Natural killer cell treated with Interleukin-12 subunit alpha and Interleukin-12 subunit beta and Interleukin-15 and Interleukin-18, amount 100 ng/mL, for 72 hours (primary cell): Measurements from ENCODE around the gene DNAJC27. TPM values are rescaled to one million over a fixed set of nuclear protein-coding genes. Genes with fewer than 3 reads are reported as not detected.

Experiments used
- ATAC-seq, 2 donors: fragments of 150-1000 bp; cut with Tn5 transposase in 1 of 2; sonication (Bioruptor Pico), chemical (Tn5 transposase) in 1 of 2; 2 replicates each; pipeline ENCODE4 v1.10.0; 2021
- DNase-seq: peaks from one replicate; pipeline ENCODE4 v3.0.0; 2022; ENCODE audit warnings: low spot score
- H3K27ac Mint-ChIP-seq, 2 donors: 1 replicate in 1 of 2; 2 replicates in 1 of 2; pipeline ENCODE4 v1.8.0; 2022; ENCODE audit warnings: mixed read lengths in 2 of 2, mild to moderate bottlenecking in 1 of 2, moderate library complexity in 1 of 2
- H3K27me3 Mint-ChIP-seq, 2 donors: 1 replicate in 1 of 2; 2 replicates in 1 of 2; pipeline ENCODE4 v1.8.0; 2022; ENCODE audit warnings: mixed read lengths in 2 of 2
- H3K36me3 Mint-ChIP-seq: one replicate; pipeline ENCODE4 v1.8.0; 2022; ENCODE audit warnings: mixed read lengths
- H3K4me1 Mint-ChIP-seq, 2 donors: 1 replicate in 1 of 2; 2 replicates in 1 of 2; pipeline ENCODE4 v1.8.0; 2022; ENCODE audit warnings: low read depth in 2 of 2, mixed read lengths in 2 of 2, mild to moderate bottlenecking in 1 of 2
- H3K4me3 Mint-ChIP-seq: one replicate; pipeline ENCODE4 v1.8.0; 2022; ENCODE audit warnings: mixed read lengths
- H3K9me3 Mint-ChIP-seq: 2 replicates; pipeline ENCODE4 v1.8.0; 2022; ENCODE audit warnings: mixed read lengths
- total RNA-seq, 2 donors: library from RNA; stranded (reverse); gene quantifications; one replicate each; pipeline ENCODE4 v1.2.3, GENCODE V29; 2022

Gene DNAJC27
- total RNA-seq, 2 donors from 2014 or later, result 4.9 to 7.4 TPM

DNA sequence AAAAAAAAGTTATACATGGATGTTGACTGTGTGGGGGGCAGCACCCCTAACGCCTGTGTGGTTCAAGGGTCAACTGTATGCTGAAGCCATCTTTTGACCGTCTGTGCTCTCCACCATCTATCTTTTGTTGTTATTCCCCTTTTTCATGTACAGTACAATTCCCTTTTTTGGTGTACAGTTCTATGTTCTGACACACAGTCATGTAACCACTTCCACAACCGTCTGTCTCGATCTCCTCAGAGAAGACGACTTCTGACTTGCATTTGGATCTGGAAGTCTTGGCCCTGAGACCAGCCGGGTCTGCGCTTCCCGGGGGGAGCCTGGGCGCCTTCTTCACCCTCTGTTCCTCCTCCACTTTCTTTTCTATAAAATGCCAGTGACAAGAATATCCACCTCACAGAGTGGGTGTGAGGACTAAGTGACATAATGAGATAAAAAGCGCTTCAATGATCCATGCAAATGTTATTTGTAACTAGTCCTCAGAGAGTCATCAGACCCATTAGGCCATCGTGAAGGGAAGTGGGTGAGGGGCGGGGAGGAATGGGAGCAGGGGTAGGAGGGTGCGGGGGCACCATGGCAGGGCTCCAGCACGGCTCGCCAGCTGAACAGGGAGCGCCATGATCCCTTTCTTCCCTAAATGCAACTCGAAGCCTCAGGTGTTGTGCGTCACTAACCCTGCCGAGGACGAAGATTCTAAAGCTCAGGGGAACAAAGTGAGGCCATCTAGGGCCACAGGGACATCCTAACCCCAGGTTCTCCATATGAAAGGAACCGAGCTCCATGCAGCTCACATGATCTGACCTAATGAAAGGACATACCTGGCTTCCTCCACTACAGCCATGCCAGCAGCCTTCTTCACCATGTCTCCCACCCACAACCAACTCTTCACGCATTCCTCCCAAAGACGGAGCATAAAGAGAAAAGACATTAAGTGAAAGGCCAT is 68.3 kb downstream of the DNAJC27 start:
- Mint-ChIP-seq H3K9me3 (no peaks in the 10 kb centered on the region), H3K36me3 (no peaks in the 10 kb centered on the region), H3K4me1 (peaks cover 3 to 5% of the 10 kb centered on the region in 2 donors), H3K4me3 (no peak overlapping the region), H3K27me3 (no peaks in the 10 kb centered on the region), H3K27ac (no peak overlapping the region)
- ATAC-seq, result no peak
- DNase-seq, result no peak

DNA sequence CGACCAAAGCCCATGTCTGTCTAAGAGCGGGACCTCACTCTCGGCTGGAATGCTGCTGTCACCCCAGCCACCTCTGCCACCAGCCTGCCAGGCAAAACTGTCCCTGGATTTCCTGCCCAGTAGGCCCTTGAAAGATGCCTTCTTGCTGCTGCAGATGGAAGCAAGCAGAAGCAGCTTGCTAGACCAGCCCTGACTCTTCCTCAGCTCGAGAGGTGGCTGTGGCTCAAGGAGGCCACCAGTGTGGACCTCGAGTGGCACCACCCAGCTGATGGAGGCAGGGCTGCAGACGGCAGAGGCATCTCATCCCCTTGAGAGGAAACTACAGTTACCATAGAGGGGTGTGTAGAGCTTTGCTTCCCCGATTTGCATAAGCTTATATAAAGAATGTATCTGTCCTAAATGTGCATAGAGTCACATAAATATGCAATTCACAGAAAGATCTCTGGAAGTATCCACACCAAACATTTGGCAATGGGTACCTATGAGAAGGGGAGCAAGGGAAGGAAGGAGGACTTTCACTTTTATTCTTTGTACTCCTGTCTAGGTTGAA is 72.3 kb downstream of the DNAJC27 start:
- DNase-seq (no peak), ATAC-seq (no peak)
- H3K27me3 Mint-ChIP-seq, result no peaks in the 10 kb centered on the region
- H3K27ac Mint-ChIP-seq, result no peak overlapping the region
- peaks cover 0 to 4% of the 10 kb centered on the region in 2 donors for H3K4me1 Mint-ChIP-seq
- no peak overlapping the region for H3K4me3 Mint-ChIP-seq
- H3K9me3 Mint-ChIP-seq, result peaks cover 9% of the 10 kb centered on the region
- peaks cover 26% of the 10 kb centered on the region for H3K36me3 Mint-ChIP-seq

DNA sequence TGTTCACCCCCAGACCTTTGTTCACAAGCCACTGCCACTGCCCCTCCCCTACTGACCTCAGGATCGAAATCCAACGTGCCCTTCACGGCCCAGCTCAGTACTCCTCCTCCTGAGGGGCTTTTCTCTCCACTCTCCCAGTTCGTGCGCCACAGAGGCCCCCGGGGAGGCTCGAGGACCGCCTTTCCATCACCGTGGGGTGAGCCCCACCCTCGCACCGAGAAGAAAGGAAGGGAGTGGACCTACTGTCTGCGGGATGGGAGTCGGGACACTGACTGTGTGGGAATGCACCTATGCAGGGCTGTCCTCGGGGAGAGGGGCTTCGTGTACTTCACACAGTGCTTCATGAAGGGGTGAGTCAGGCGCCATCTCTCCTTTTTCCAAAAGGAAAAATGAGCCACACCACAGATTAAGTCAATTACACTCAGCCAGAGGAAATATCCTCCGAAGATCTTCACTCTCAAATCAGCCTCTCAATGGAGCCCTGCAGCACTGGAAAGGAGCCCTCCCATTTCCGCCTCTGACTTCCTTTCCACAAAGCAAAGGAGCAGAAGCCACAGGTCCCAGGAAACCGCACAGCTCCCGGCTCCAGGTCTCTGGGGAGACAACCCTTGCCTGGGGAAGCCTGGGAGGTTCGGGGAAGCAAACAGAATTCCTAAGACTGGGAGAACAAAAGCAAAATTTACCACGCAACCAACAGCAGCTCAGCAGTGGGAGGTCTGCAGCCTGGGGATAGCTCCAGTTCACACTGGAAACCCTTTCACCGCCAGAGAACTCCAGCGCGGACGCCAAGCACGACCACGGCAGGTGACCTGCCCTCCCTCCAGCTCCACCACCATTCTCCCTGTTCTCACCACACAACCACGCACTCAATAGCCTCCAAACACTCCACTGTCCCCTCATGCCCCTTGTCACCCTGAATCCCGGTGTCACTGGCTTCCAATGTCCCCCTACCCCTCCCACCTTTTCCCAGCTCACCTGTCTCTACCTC is 73.3 kb downstream of the DNAJC27 start:
- Mint-ChIP-seq H3K9me3 (peaks cover 12% of the 10 kb centered on the region), H3K27me3 (no peaks in the 10 kb centered on the region), H3K36me3 (peaks cover 33% of the 10 kb centered on the region), H3K4me1 (peaks cover 0 to 4% of the 10 kb centered on the region in 2 donors), H3K4me3 (no peak overlapping the region), H3K27ac (no peak overlapping the region)
- DNase-seq (no peak), ATAC-seq (peak in 1 of 2 donors; percentile 20)

DNA sequence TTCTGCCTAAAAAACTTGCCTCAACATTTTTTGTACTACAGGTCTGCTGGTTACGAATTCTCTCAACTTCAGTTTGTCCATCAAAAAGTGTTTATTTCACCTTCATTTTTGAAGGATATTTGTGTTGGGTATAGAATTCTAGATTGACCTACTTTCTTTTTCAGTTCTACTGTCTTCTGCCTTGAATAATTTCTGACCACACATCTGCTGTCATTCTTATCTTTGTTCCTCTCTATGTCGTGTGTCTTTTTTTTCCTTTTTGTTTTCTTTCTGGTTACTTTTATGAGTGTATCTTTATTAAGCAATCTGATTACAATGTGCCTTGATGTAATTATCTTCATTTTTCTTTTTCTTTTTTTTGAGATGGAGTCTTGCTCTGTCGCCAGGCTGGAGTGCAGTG is 77.0 kb downstream of the DNAJC27 start:
- H3K4me1 Mint-ChIP-seq, result peaks cover 0 to 4% of the 10 kb centered on the region in 2 donors
- H3K9me3 Mint-ChIP-seq, result peaks cover 12% of the 10 kb centered on the region
- H3K27me3 Mint-ChIP-seq, result no peaks in the 10 kb centered on the region
- DNase-seq (no peak), ATAC-seq (no peak)
- peaks cover 33% of the 10 kb centered on the region for H3K36me3 Mint-ChIP-seq
- no peak overlapping the region for H3K4me3 Mint-ChIP-seq
- H3K27ac Mint-ChIP-seq, result no peak overlapping the region

DNA sequence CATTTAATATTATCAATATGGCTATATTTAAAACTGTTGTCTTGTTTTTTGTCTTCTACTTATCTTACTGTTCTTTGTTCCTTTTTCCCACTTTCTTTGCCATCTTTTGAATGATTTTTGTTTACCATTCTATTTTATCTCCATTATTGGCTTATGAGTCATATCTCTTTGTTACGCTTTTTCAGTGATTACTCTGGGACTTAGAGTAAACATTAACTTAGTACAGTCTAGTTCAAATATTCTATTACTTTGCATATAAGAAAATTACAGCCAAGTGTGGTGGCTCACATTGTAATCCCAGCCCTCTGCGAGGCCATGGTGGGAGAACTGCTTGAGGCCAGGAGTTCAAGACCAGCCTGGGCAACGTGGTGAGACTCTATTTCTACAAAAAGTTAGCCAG is 77.8 kb downstream of the DNAJC27 start:
- Mint-ChIP-seq H3K4me3 (no peak overlapping the region), H3K36me3 (peaks cover 33% of the 10 kb centered on the region), H3K4me1 (peaks cover 0 to 4% of the 10 kb centered on the region in 2 donors), H3K27ac (no peak overlapping the region), H3K27me3 (no peaks in the 10 kb centered on the region), H3K9me3 (peaks cover 12% of the 10 kb centered on the region)
- DNase-seq (no peak), ATAC-seq (no peak)

Other genes with a start within 250 kb of the DNAJC27 start
- 10 to 100 TPM; 16.0 to 16.6 TPM for gene PTRHD1, start 178.6 kb downstream of the DNAJC27 start, total RNA-seq
- gene CENPO, start 178.5 kb downstream of the DNAJC27 start, total RNA-seq, result 10 to 100 TPM; 35.3 to 69.1 TPM
- gene ADCY3, start 51.7 kb downstream of the DNAJC27 start, total RNA-seq, result 10 to 100 TPM; 23.3 to 71.9 TPM
- 1 to 10 TPM in 1 of 2 donors, under 1 TPM in 1; 0.98 to 3.2 TPM for gene EFR3B, start 70.1 kb upstream of the DNAJC27 start, total RNA-seq
- gene POMC, start 196.6 kb upstream of the DNAJC27 start, total RNA-seq, result 1 to 10 TPM; 3.4 to 5.2 TPM